Natural killer cell (primary cell): Measurements from ENCODE around the gene MT1X. TPM values are rescaled to one million over a fixed set of nuclear protein-coding genes. Genes with fewer than 3 reads are reported as not detected.

Source experiments
- ATAC-seq, 3 donors: fragments of 150-1000 bp in 2 of 3; fragments of 200-7000 bp in 1 of 3; cut with Tn5 transposase; 1 replicate in 1 of 3; 2 replicates in 2 of 3; pipeline ENCODE4 v1.10.0; 2021; ENCODE audit warnings: mild to moderate bottlenecking in 2 of 3, moderate library complexity in 2 of 3
- DNase-seq, 2 donors: peaks; one replicate each; pipeline versions ENCODE4 v3.0.0 to v3.0.0-alpha.2; 2013 to 2021; ENCODE audit warnings: mixed read lengths in 1 of 2
- H3K27ac ChIP-seq: one replicate; pipeline ENCODE4 v1.5.1; 2013; ENCODE audit warnings: mild to moderate bottlenecking, low read length
- H3K27me3 ChIP-seq: one replicate; pipeline ENCODE4 v1.6.1; 2013; ENCODE audit warnings: low read length; ENCODE audit not compliant: control insufficient read depth, insufficient read depth
- H3K36me3 ChIP-seq: one replicate; pipeline ENCODE4 v1.6.1; 2013; ENCODE audit warnings: low read length; ENCODE audit not compliant: control insufficient read depth, insufficient read depth
- H3K4me1 ChIP-seq: one replicate; pipeline ENCODE4 v1.6.1; 2013; ENCODE audit warnings: low read length; ENCODE audit not compliant: control insufficient read depth, insufficient read depth
- H3K4me3 ChIP-seq: one replicate; pipeline ENCODE4 v1.5.1; 2013; ENCODE audit warnings: low read length
- H3K9me3 ChIP-seq: one replicate; pipeline ENCODE4 v1.6.1; 2013; ENCODE audit warnings: low read length; ENCODE audit not compliant: control insufficient read depth, insufficient read depth
- H3K27ac Mint-ChIP-seq, 2 donors: one replicate each; pipeline ENCODE4 v1.8.0; 2022; ENCODE audit warnings: mild to moderate bottlenecking in 2 of 2, mixed read lengths in 2 of 2, moderate library complexity in 1 of 2
- H3K27me3 Mint-ChIP-seq, 2 donors: one replicate each; pipeline ENCODE4 v1.8.0; 2022; ENCODE audit warnings: low read depth in 2 of 2, mixed read lengths in 2 of 2
- H3K36me3 Mint-ChIP-seq: one replicate; pipeline ENCODE4 v1.8.0; 2022; ENCODE audit warnings: mixed read lengths
- H3K4me1 Mint-ChIP-seq, 2 donors: one replicate each; pipeline ENCODE4 v1.8.0; 2022; ENCODE audit warnings: mixed read lengths in 2 of 2
- H3K4me3 Mint-ChIP-seq: one replicate; pipeline ENCODE4 v1.8.0; 2022; ENCODE audit warnings: mild to moderate bottlenecking, moderate library complexity, mixed read lengths
- H3K9me3 Mint-ChIP-seq, 2 donors: one replicate each; pipeline ENCODE4 v1.8.0; 2022; ENCODE audit warnings: mixed read lengths in 2 of 2
- WGBS: methylation state at CpG from one replicate; pipeline ENCODE4 v1.1.7; 2013; ENCODE audit warnings: missing lambda C conversion rate; ENCODE audit not compliant: insufficient coverage; 5-methylcytosine and 5-hydroxymethylcytosine counted together
- intact Hi-C: fragments of 100-400 bp; cut with micrococcal nuclease; formaldehyde crosslinking; loops from one replicate; pipeline ENCODE4 v1.14.2; 2022
- total RNA-seq, 4 donors: library from RNA; stranded (reverse); fragments of 120-200 nt in 1 of 4; gene quantifications; one replicate each; pipeline versions ENCODE4 v1.2.3 to v1.2.4, GENCODE V29; 2013 to 2022
- TF ChIP-seq, protein P1 (sequence below): fragments of 200-600 bp; IDR thresholded peaks from one replicate; pipeline ENCODE4 v1.8.0; 2022; ENCODE audit warnings: antibody characterized with exemption

Gene MT1X
- total RNA-seq, 3 donors from 2014 or later (not counting 1 experiment from before 2014, with no cell fraction given): 17.6 to 23.1 (median 20.0) TPM

DNA sequence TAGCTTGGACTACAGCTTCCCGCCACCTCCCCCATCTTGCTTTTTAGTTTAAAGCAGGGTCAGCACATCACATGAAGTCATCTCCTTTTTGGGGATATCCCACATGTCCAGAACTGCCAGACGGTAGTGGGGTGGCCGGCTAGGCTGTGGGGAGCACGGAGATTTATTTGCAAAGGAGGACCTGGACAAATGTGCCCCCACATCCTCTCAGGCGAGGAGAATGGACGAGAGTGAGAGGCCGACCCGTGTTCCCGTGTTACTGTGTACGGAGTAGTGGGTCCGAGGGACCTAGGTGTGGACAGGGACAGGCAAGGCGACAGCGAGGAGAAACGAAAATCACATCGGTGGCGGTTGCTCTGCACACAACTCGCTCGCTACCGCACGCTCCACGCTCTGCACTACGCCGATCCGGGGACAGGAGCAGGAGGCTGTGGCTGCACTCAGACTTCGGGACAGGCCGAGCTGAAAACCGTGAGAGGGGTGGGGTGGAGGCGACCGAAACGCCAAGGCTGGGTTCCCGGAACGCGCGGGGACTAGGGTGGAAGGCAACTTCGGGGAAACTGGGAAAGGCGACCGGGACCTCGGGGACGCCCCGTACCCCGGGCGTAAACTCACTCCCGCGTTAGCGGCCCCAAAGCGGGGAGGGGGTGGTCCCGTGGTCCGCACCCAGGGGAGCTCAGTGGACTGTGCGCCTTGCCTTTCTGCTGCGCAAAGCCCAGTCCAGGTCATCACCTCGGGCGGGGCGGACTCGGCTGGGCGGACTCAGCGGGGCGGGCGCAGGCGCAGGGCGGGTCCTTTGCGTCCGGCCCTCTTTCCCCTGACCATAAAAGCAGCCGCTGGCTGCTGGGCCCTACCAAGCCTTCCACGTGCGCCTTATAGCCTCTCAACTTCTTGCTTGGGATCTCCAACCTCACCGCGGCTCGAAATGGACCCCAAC, 44.2 kb upstream of the MT1X start, which contains the start of gene MT1A:
MT1A (plus strand) TSS at position 853 of the 937 bp plus-strand sequence; CDS start at position 926, 73 bp downstream.
- Histone ChIP-seq H3K9me3 (no peaks in the 10 kb centered on the region), H3K27me3 (peaks cover 46% of the 10 kb centered on the region), H3K4me1 (peaks cover 23% of the 10 kb centered on the region), H3K27ac (no peak within 1 kb of the TSS), H3K36me3 (no peaks in the 10 kb centered on the region), H3K4me3 (no peak within 1 kb of the TSS)
- intact Hi-C loops: no loop called here
- ATAC-seq (no peak), DNase-seq (peak in 1 of 2 donors; percentile 38)
- Mint-ChIP-seq H3K27ac (no peak within 1 kb of the TSS), H3K36me3 (no peaks in the 10 kb centered on the region), H3K4me1 (peaks cover 13 to 14% of the 10 kb centered on the region in 2 donors), H3K9me3 (no peaks in the 10 kb centered on the region), H3K27me3 (peaks cover 69 to 70% of the 10 kb centered on the region in 2 donors), H3K4me3 (no peak within 1 kb of the TSS)
- TF ChIP-seq, protein P1, sequence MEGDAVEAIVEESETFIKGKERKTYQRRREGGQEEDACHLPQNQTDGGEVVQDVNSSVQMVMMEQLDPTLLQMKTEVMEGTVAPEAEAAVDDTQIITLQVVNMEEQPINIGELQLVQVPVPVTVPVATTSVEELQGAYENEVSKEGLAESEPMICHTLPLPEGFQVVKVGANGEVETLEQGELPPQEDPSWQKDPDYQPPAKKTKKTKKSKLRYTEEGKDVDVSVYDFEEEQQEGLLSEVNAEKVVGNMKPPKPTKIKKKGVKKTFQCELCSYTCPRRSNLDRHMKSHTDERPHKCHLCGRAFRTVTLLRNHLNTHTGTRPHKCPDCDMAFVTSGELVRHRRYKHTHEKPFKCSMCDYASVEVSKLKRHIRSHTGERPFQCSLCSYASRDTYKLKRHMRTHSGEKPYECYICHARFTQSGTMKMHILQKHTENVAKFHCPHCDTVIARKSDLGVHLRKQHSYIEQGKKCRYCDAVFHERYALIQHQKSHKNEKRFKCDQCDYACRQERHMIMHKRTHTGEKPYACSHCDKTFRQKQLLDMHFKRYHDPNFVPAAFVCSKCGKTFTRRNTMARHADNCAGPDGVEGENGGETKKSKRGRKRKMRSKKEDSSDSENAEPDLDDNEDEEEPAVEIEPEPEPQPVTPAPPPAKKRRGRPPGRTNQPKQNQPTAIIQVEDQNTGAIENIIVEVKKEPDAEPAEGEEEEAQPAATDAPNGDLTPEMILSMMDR: no peak
- WGBS: 6% methylated on average over 68 of the region's 68 CpGs

DNA sequence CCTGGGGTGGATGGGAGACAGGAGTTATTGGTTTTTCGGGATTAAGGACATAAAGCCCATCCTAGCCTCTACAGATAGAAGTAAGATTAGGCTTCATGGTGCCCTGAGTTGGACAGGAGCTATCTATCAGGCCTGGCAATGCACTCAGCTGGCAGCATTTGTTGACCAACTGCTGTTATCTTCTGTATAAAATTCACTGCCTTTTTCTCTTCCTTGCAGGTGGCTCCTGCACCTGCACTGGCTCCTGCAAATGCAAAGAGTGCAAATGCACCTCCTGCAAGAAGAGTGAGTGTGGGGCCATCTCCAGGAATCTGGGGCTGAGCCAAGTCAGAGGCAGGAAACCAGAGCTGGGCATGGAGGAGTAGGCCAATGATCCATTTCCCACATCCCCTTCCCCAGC, 43.2 kb upstream of the MT1X start:
- ATAC-seq (no peak), DNase-seq (no peak)
- Mint-ChIP-seq H3K4me3 (no peak overlapping the region), H3K9me3 (no peaks in the 10 kb centered on the region), H3K4me1 (peaks cover 20 to 22% of the 10 kb centered on the region in 2 donors), H3K27ac (no peak overlapping the region), H3K27me3 (peaks cover 63 to 64% of the 10 kb centered on the region in 2 donors), H3K36me3 (no peaks in the 10 kb centered on the region)
- H3K9me3 ChIP-seq: no peaks in the 10 kb centered on the region
- no peak overlapping the region for H3K4me3 ChIP-seq
- H3K36me3 ChIP-seq: no peaks in the 10 kb centered on the region
- TF ChIP-seq, protein P1: no peak
- WGBS: 85% methylated on average over 1 of the region's 1 CpG
- peaks cover 39% of the 10 kb centered on the region for H3K27me3 ChIP-seq
- intact Hi-C loops: no loop called here
- peaks cover 33% of the 10 kb centered on the region for H3K4me1 ChIP-seq
- H3K27ac ChIP-seq: no peak overlapping the region

DNA sequence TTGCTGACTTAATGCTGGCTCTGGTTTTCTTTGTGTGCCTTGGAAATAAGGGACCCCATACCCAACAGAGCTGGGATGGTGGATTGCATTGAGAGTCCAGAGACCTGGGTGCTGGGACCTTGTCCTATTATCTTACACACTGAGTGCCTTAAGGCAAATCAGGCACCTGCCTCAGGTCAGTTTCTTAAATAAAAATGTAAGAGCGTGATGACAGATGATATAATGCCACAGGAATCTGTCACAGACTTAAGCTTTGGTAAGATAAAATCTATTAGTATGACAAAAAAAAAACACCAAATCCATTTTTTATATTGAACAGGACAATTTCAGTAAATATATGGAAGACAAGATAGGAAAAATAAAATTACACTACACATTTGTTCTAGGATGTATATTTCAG, 42.2 kb upstream of the MT1X start:
- H3K4me3 Mint-ChIP-seq: no peak overlapping the region

More for the DNA sequence above, 42.2 kb upstream of the MT1X start:
- DNase-seq (no peak), ATAC-seq (no peak)
- no peaks in the 10 kb centered on the region for H3K9me3 ChIP-seq
- H3K36me3 ChIP-seq: no peaks in the 10 kb centered on the region
- Mint-ChIP-seq H3K27ac (no peak overlapping the region), H3K36me3 (no peaks in the 10 kb centered on the region), H3K9me3 (no peaks in the 10 kb centered on the region), H3K4me1 (peaks cover 22 to 23% of the 10 kb centered on the region in 2 donors), H3K27me3 (peaks cover 58 to 64% of the 10 kb centered on the region in 2 donors)
- WGBS: no CpG with 5 or more reads among the region's 1 CpG
- no peak overlapping the region for H3K27ac ChIP-seq
- H3K4me3 ChIP-seq: no peak overlapping the region
- intact Hi-C loops: no loop called here
- H3K4me1 ChIP-seq: peaks cover 33% of the 10 kb centered on the region
- peaks cover 32% of the 10 kb centered on the region for H3K27me3 ChIP-seq
- TF ChIP-seq, protein P1: no peak
